NCI-H1048 (cell line): Measurements from ENCODE around the gene GUCY2C.

Experiments
- DNase-seq: peaks from one replicate; lab custom pipeline; 2025; lab: John Stamatoyannopoulos, UW

The GUCY2C gene

GRCh38 chr12:14621826-14622225 lies 74.6 kb downstream of the GUCY2C start:
- no peak for DNase-seq

DNA sequence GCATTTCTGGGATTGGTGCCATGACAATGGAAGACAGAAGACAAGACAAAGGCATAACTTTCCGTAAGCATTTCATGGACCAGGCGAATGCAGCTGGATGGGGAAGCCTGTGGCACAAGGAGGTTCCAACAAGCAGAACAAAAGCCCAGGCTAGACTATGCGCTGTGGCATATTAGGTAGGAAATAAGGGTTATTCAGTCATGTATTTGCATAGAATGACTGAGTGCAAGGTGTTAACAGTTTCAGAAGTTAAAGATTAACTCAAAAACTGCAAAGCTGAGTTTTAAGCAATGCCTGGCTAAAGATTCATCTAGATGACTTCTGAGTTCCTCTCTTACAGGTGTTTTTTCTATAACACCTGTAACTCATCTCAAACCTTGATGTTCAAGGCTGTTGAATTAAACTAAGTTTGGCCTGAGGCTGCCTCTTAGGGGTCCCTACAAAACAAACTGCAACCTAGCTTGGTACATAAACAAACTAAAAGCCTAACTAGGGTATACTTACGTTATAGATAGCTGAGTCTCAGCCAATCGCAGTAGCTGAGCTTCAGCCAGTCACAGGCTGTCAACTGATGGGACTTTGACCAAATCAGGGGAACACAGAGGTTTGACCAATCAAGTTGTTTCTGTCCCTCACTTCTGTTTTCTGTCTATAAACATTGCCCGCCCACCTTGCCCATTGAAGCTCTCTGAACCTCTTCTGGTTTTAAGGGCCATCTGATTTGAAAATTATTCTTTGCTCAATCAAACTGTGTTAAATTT lies 76.5 kb downstream of the GUCY2C start:
- DNase-seq, result no peak

GRCh38 chr12:14618983-14619382 lies 77.4 kb downstream of the GUCY2C start:
- no peak for DNase-seq

- DNase-seq, result no peak
Measured at GRCh38 chr12:14614704-14615121, 81.7 kb downstream of the GUCY2C start.

GRCh38 chr12:14613718-14614117 lies 82.7 kb downstream of the GUCY2C start:
- DNase-seq, result no peak

DNA sequence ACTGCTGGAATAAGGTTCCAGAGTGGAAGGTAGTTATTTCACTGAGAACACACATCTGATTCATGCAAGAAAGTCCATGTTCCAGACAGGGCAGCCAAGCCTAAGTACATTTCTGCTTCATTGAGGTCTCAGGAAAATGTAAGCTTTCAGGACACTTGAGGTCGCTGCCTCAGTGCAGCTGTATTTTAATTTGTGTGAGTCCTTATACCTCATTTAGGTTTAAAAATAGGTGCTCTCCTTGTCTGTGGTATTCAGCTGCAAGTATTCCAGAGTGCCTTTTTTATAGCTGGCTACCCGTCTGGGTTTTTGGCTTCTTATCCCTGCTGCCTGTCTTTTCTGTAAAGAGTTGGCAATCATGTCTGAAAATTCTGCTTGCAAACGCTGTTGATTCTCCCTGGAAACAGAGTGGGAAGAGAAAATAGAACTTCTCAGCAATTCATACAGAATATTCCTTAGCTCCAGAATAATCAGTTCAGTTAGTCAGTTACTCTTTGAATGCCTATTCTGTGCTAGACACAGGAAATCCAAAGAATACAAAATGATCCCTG lies 83.4 kb downstream of the GUCY2C start:
- no peak for DNase-seq

GRCh38 chr12:14612250-14612649 lies 84.1 kb downstream of the GUCY2C start:
- no peak for DNase-seq

DNA sequence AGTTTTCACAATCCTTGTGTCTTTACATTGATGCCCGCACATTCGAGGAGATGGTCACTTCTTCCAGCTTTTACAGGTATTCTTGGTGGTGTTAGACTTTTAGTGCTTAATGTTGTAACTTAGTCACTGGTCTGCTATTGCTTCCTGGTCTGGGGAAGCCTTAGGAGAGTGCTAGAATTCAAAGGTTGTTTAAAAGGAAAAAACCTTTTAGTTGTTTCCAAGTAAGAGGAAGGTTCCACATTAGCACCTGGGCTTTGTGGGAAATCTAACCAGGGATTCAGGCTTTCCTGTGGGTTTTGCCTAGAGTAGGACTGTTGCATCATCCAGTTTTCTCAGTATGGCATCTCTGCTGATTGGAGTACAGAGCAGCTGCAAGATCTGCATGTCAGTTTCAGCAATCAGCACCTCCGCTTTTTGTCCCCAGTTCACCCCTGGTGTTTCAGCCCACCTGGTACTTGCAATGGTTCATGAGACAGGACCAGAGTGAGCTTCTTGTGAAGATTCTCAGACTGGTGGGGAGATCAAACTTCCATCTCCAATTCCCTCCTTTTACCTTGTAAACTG lies 84.7 kb downstream of the GUCY2C start:
- no peak for DNase-seq

- DNase-seq, result no peak
Measured at GRCh38 chr12:14607568-14607967, 88.8 kb downstream of the GUCY2C start.

DNA sequence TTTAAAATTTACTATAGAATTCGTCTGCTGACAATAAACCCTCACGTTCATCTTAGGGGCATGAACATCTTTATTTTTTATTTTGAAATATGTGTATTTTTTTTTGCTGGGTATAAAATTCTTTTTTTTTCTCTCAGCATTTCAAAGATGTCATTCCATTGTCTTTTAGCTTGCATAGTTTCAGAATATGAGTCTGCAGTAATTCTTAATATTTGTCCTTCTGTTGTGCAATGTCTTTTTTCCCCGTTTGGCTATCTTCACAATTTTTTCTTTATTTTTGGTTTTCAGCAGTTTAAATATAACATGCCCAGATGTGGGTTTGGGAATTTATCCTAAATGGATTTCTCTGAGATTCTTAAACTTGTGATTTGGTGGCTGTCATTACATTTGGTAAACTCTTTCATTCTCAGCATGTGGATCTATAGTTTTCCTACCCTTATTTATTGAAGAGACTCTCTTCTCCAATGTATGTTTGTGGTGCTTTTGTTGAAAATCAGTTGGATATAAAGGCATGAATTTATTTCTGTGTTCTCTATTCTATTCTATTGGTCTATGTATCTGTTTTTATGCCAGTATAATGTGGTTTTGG lies 90.9 kb downstream of the GUCY2C start:
- no peak for DNase-seq

DNA sequence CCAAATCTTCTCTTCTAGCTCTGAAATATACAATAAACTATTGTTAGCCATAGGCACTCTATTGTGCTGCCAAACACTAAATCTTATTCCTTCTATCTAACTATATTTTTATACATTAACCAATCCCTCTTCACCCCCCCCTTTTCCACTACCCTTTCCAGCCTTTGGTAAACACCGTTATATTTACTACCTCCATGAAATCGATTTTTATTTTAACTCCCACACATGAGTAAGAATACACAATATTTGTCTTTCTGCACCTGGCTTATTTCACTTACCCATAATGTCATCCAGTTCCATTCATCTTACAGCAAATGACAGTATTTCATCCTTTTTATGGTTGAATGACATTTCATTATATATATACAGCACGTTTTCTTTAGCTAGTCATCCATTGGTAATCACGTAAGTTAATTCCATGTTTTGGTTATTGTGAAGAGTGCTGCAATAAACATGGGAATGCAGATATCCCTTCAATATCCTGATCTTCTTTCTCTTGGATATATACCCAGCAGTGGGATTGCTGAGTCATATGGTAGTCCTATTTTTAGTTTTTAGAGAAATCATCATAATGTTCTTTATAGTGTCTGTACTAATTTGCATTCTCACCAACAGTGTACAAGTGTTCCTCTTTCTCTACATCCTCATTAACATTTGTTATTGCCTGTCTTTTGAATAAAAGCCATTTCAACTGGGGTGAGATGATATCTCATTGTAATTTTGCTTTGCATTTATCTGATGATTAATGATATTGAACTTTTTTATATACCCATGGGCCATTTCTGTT lies 94.5 kb downstream of the GUCY2C start:
- DNase-seq, result no peak

GRCh38 chr12:14597480-14597879 lies 98.9 kb downstream of the GUCY2C start:
- DNase-seq, result no peak

- no peak for DNase-seq
Measured at GRCh38 chr12:14591719-14592118, 104.7 kb downstream of the GUCY2C start.

GRCh38 chr12:14589169-14590004 lies 107.0 kb downstream of the GUCY2C start:
- DNase-seq, result no peak

DNA sequence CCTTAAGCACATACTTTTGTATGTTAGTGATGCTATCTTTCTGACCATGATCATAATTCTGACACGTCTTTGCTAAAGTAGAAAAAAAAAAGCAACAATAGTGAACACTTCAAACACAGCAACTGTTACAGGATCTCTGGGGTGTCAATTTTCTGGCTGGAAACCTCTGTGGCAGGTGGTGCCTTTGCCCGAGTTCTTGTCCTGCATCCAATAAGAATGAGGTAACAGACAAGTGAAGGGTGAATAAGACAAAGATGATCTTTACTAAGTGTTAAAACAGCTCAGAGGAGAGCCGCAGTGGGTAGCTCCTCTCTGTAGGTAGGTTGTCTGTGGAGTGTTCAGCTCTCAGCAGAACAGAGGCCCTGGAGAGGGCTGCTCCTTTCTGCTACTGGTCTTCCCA lies 107.8 kb downstream of the GUCY2C start:
- no peak for DNase-seq

DNA sequence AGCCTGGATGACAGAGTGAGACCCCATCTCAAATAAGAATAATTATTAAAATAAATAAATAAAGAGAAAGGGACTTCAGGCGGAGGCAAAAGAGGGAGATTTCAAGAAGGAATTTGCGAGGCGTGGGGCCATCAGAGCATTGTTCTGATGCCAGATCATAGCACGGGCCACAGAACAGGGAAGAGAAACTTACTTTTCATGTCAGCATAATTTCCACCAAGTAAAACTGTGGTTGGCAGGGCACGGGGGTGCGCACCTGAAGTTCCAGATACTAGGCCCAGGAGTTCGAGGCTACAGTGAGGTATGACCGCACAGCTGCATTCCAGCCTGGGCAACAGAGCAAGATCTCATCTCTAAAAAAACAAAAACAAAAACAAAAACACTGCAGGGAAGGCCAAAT lies 117.8 kb downstream of the GUCY2C start:
- no peak for DNase-seq

- no peak for DNase-seq
Measured at GRCh38 chr12:14577344-14577743, 119.1 kb downstream of the GUCY2C start.

DNA sequence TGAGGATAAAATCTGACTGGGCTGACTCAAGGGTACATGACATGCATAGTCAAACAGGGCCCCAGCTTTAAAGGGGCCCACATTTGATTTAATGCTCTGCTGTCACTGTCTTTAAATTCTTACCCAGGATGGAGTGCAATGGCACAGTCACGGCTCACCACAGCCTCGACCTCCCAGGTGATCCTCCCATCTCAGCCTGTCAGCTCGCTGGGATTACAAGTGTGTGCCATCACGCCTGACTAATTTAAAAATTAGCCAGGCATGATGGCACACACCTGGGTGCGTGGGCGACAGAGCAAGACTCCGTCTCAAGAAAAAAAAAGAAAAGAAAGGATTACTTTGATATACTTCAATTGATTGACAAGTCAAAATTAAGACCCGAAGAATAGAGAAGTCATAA lies 119.5 kb downstream of the GUCY2C start:
- DNase-seq, result no peak

- no peak for DNase-seq
Measured at GRCh38 chr12:14575585-14575984, 120.8 kb downstream of the GUCY2C start.

- no peak for DNase-seq
Measured at GRCh38 chr12:14573118-14573517, 123.3 kb downstream of the GUCY2C start.

GRCh38 chr12:14572401-14572800 lies 124.0 kb downstream of the GUCY2C start:
- no peak for DNase-seq

DNA sequence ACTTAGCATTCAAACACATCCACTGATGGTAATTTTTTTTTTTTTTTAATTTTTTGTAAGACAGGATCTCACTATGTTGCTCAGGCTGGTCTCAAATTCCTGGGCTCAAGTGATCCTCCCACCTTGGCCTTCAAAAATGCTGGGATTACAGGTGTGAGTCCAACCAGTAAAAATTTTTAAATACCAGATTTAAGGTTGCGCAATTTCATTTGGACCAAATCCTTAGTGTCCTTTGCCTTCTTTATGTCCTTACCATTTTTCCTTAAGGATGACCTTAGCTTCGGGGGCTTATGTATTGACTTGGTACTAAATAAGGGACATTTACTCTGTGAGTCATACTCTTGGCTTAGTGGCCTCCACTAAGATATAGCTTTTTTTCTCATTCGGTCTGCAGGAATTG lies 124.6 kb downstream of the GUCY2C start:
- no peak for DNase-seq
